BLaER1 (cell line): Measurements from ENCODE around the gene SMIM1.
A peak's percentile ranks its signal among the peaks of the same experiment; 100 is the strongest.

ENCODE experiments used
- H3K27ac ChIP-seq: shearing (Covaris generic); formaldehyde crosslinking; 2 replicates; pipeline ENCODE4 v1.8.1; 2022
- H3K27me3 ChIP-seq: shearing (Covaris generic); formaldehyde crosslinking; 2 replicates; pipeline ENCODE4 v1.8.1; 2022
- H3K36me3 ChIP-seq: shearing (Covaris generic); formaldehyde crosslinking; 2 replicates; pipeline ENCODE4 v1.8.1; 2022
- H3K4me1 ChIP-seq: shearing (Covaris generic); formaldehyde crosslinking; 2 replicates; pipeline ENCODE4 v1.8.1; 2022
- H3K4me2 ChIP-seq: shearing (Covaris generic); formaldehyde crosslinking; 2 replicates; pipeline ENCODE4 v1.8.1; 2022
- H3K4me3 ChIP-seq: shearing (Covaris generic); formaldehyde crosslinking; 2 replicates; pipeline ENCODE4 v1.8.1; 2022
- H3K9ac ChIP-seq: shearing (Covaris generic); formaldehyde crosslinking; 2 replicates; pipeline ENCODE4 v1.8.1; 2022
- H3K9me3 ChIP-seq: shearing (Covaris generic); formaldehyde crosslinking; 2 replicates; pipeline ENCODE4 v1.8.1; 2022
- H4K20me1 ChIP-seq: shearing (Covaris generic); formaldehyde crosslinking; 2 replicates; pipeline ENCODE4 v1.8.1; 2022
- Cebpa-rat ChIP-seq: shearing (Covaris generic); IDR thresholded peaks from 2 replicates; pipeline ENCODE4 v1.8.1; 2022

SMIM1 gene

GRCh38 chr1:3775490-3776230 lies 3.1 kb downstream of the SMIM1 start:
- Histone ChIP-seq H3K27ac (peak overlapping the region; percentile 50), H3K9me3 (no peaks in the 10 kb centered on the region), H3K4me2 (peak overlapping the region; percentile 96), H3K4me1 (peaks cover 77% of the 10 kb centered on the region), H4K20me1 (peaks cover 75% of the 10 kb centered on the region), H3K9ac (peak overlapping the region; percentile 40; the same call in 1 of the 2 replicates), H3K27me3 (no peaks in the 10 kb centered on the region), H3K4me3 (peak overlapping the region; percentile 50), H3K36me3 (peaks cover 28% of the 10 kb centered on the region)
- no peak for TF ChIP-seq Cebpa-rat

- H3K9ac ChIP-seq: peak overlapping the region; percentile 35; the same call in 1 of the 2 replicates
- H3K9me3 ChIP-seq: no peaks in the 10 kb centered on the region
- peaks cover 69% of the 10 kb centered on the region for H3K4me1 ChIP-seq
- TF ChIP-seq Cebpa-rat: no peak
- peak overlapping the region; percentile 50; the same call in 1 of the 2 replicates for H3K4me3 ChIP-seq
- peaks cover 36% of the 10 kb centered on the region for H3K36me3 ChIP-seq
- peaks cover 82% of the 10 kb centered on the region for H4K20me1 ChIP-seq
- no peaks in the 10 kb centered on the region for H3K27me3 ChIP-seq
- H3K4me2 ChIP-seq: peak overlapping the region; percentile 96
- H3K27ac ChIP-seq: peak overlapping the region; percentile 50
Measured at GRCh38 chr1:3776231-3776961, 3.8 kb downstream of the SMIM1 start.

GRCh38 chr1:3777078-3777547 lies 4.6 kb downstream of the SMIM1 start:
- Histone ChIP-seq H3K36me3 (peaks cover 43% of the 10 kb centered on the region), H3K4me2 (peak overlapping the region; percentile 96), H3K27me3 (no peaks in the 10 kb centered on the region), H3K9ac (no peak overlapping the region), H3K27ac (no peak overlapping the region), H3K4me3 (no peak overlapping the region), H3K4me1 (peaks cover 65% of the 10 kb centered on the region), H3K9me3 (no peaks in the 10 kb centered on the region), H4K20me1 (peaks cover 89% of the 10 kb centered on the region)
- no peak for TF ChIP-seq Cebpa-rat

GRCh38 chr1:3777647-3778589 lies 5.4 kb downstream of the SMIM1 start:
- peak overlapping the region; percentile 96 for H3K4me2 ChIP-seq
- no peak overlapping the region for H3K4me3 ChIP-seq
- no peak for TF ChIP-seq Cebpa-rat
- peaks cover 96% of the 10 kb centered on the region for H4K20me1 ChIP-seq
- H3K4me1 ChIP-seq: peaks cover 69% of the 10 kb centered on the region
- H3K27ac ChIP-seq: no peak overlapping the region
- no peak overlapping the region for H3K9ac ChIP-seq
- no peaks in the 10 kb centered on the region for H3K27me3 ChIP-seq
- no peaks in the 10 kb centered on the region for H3K9me3 ChIP-seq
- H3K36me3 ChIP-seq: peaks cover 51% of the 10 kb centered on the region

DNA sequence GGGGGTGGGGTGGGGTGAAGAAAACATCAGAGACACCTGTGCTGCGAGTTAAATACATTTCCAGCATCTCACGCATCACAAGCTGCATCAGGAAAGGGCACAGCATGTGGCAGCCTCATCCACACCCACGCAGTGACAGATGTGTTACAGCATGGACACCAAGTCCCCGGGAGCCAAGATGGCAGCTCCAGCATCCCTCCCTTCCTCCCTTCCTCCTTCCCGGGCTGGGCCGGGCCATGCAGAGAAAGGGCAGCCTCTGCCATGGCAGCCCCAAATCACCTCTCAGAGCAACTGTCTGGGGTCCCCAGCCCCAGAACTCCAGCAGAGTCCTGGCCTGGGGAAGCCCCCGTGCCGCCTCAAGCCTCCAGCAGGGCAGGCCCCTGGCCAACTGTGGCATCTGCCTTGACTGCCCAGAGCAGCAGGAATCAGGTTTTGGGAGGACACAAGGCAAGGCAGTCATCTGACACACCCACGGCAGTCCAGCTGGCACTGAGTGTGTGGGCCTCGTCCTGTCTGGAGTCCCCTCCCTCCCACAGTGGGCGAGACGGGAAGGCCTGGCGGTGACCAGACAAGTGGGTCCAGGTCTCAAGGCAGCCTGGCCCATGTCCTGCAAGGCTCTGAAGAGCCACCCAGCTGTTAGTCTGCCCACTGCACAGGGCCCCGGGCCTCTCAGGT lies 6.2 kb downstream of the SMIM1 start:
- H3K4me3 ChIP-seq: no peak overlapping the region
- no peak overlapping the region for H3K9ac ChIP-seq
- no peaks in the 10 kb centered on the region for H3K9me3 ChIP-seq
- H3K4me2 ChIP-seq: 0 out of 2 replicates have a peak overlapping the region, but pooled peaks have one; percentile 96
- no peak for TF ChIP-seq Cebpa-rat
- H3K4me1 ChIP-seq: peaks cover 69% of the 10 kb centered on the region
- no peak overlapping the region for H3K27ac ChIP-seq
- peaks cover 53% of the 10 kb centered on the region for H3K36me3 ChIP-seq
- H3K27me3 ChIP-seq: no peaks in the 10 kb centered on the region
- H4K20me1 ChIP-seq: peaks cover 96% of the 10 kb centered on the region

DNA sequence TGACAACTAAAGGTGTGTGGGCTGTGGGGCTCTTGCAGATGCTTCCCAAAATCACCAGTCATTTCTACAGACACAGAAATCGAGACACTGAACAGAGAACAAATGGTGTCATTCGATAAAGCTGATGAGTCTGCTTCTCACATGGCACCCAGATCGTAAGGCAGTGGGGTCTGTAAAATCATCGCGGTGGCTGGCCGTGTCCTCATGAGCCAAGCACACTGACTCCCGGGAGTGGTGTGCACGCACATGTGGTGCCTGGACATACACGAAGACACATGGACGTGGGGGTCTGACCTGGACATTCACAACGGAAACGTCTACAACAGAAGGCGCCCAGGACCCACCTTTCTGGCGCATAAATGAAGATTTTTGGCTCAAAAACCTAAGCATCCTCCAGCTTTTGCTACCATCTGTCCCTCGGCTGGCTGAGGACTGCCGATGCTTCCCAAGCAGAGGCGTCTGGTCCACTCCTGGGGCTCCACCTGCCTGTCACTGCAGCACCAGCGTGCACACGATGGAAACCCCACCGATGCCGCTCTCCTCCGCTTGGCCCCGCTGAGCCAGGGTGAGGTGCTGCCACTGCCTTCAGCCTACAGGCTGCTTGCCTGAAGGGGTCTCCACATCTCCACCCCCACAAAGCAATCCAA lies 6.8 kb downstream of the SMIM1 start:
- no peaks in the 10 kb centered on the region for H3K9me3 ChIP-seq
- H3K27me3 ChIP-seq: no peaks in the 10 kb centered on the region
- peaks cover 96% of the 10 kb centered on the region for H4K20me1 ChIP-seq
- peaks cover 69% of the 10 kb centered on the region for H3K4me1 ChIP-seq
- H3K4me3 ChIP-seq: no peak overlapping the region
- peaks cover 53% of the 10 kb centered on the region for H3K36me3 ChIP-seq
- H3K9ac ChIP-seq: no peak overlapping the region
- no peak overlapping the region for H3K4me2 ChIP-seq
- H3K27ac ChIP-seq: no peak overlapping the region
- TF ChIP-seq Cebpa-rat: no peak

DNA sequence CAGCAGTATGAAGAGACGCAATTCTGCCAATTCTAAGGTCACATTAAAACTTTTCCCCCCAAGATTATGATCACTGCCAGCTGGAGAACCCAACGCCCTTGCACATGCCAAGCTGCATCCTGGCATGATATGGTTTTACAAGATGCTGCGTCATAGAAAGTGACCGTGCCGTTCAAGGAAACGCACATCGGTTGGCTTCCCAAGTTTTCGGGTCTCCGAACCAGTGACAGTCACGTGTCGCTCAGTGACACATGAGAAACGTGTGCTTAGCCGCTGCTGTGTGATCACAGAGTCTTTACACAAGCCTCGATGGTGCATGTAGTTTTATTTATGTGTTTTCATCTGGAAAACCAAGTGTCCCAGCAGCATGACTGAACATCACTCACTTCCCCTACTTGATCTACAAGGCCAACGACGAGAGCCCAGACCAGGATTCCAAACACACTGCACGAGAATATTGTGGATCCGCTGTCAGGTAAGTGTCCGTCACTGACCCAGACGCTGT lies 7.4 kb downstream of the SMIM1 start:
- Histone ChIP-seq H3K4me1 (peaks cover 69% of the 10 kb centered on the region), H4K20me1 (peaks cover 99% of the 10 kb centered on the region), H3K36me3 (peaks cover 58% of the 10 kb centered on the region)

DNA sequence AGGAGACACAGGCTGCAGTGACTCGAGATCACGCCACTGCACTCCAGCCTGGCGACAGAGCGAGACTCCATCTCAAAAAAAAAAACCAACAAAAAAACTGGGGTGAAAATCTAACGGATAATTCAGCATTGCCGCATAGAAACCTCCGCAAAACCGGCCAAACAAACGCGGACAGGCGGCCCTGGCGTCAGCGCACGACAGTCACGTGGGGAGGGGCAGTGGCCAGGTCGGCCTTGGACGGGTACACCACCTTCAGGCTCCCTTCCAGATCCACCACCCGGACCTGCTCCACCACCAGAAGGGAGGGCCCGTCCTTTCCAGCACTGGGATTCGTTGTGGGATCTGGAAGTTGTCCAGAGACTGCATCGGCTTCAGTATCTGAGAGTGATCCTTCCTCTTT lies 8.4 kb downstream of the SMIM1 start:
- peaks cover 69% of the 10 kb centered on the region for H3K4me1 ChIP-seq
- TF ChIP-seq Cebpa-rat: no peak
- no peak overlapping the region for H3K4me2 ChIP-seq
- H3K36me3 ChIP-seq: peaks cover 68% of the 10 kb centered on the region
- H3K9ac ChIP-seq: no peak overlapping the region
- no peaks in the 10 kb centered on the region for H3K27me3 ChIP-seq
- no peak overlapping the region for H3K4me3 ChIP-seq
- H3K27ac ChIP-seq: no peak overlapping the region
- no peaks in the 10 kb centered on the region for H3K9me3 ChIP-seq
- peaks cover 99% of the 10 kb centered on the region for H4K20me1 ChIP-seq

More for the DNA sequence above, 7.4 kb downstream of the SMIM1 start:
- no peak overlapping the region for H3K4me2 ChIP-seq
- no peaks in the 10 kb centered on the region for H3K27me3 ChIP-seq
- no peak overlapping the region for H3K9ac ChIP-seq
- H3K4me3 ChIP-seq: no peak overlapping the region
- no peaks in the 10 kb centered on the region for H3K9me3 ChIP-seq
- no peak for TF ChIP-seq Cebpa-rat
- no peak overlapping the region for H3K27ac ChIP-seq
